Measurements from ENCODE around the gene KCNMB4. TPM values are rescaled to one million over a fixed set of nuclear protein-coding genes. Genes with fewer than 3 reads are reported as not detected.

Gene KCNMB4
- total RNA-seq, 4 donors from 2014 or later = 2.7 to 4.9 (median 3.3) TPM

GRCh38 chr12:70372881-70373280 lies 6.8 kb downstream of the KCNMB4 start:
- H3K27ac ChIP-seq = no peak overlapping the region
- no peaks in the 10 kb centered on the region for H3K9me3 ChIP-seq
- no peak for TF ChIP-seq POLR2A (IDR thresholded peaks at IDR 0.05)
- no peak for TF ChIP-seq EP300 (IDR thresholded peaks at IDR 0.05)
- TF ChIP-seq CTCF (IDR thresholded peaks at IDR 0.05) = no peak
- no peak for TF ChIP-seq POLR2AphosphoS5 (IDR thresholded peaks at IDR 0.05)
- no peak for DNase-seq (ENCODE audit: low spot score in 2 of 2)
- H3K4me3 ChIP-seq = no peak overlapping the region
- 93% methylated on average over 3 of the region's 3 CpGs for WGBS
- no peaks in the 10 kb centered on the region for H3K27me3 ChIP-seq
- peaks cover under 1% of the 10 kb centered on the region for H3K4me1 ChIP-seq
- no peaks in the 10 kb centered on the region for H3K36me3 ChIP-seq

GRCh38 chr12:70379846-70380245 lies 13.8 kb downstream of the KCNMB4 start:
- no peak for TF ChIP-seq CTCF (IDR thresholded peaks at IDR 0.05)
- no peak for TF ChIP-seq POLR2AphosphoS5 (IDR thresholded peaks at IDR 0.05)
- no peak for TF ChIP-seq POLR2A (IDR thresholded peaks at IDR 0.05)
- TF ChIP-seq EP300 (IDR thresholded peaks at IDR 0.05) = no peak
- Histone ChIP-seq H3K9me3 (no peaks in the 10 kb centered on the region), H3K4me1 (no peaks in the 10 kb centered on the region), H3K27me3 (no peaks in the 10 kb centered on the region), H3K27ac (no peak overlapping the region), H3K36me3 (no peaks in the 10 kb centered on the region), H3K4me3 (no peak overlapping the region)
- WGBS = 88% methylated on average over 1 of the region's 1 CpG
- no peak for DNase-seq (ENCODE audit: low spot score in 2 of 2)

GRCh38 chr12:70383484-70383883 lies 17.4 kb downstream of the KCNMB4 start:
- H3K4me1 ChIP-seq = no peaks in the 10 kb centered on the region
- no peak for TF ChIP-seq POLR2A (IDR thresholded peaks at IDR 0.05)
- no peak for TF ChIP-seq EP300 (IDR thresholded peaks at IDR 0.05)
- no peak for TF ChIP-seq POLR2AphosphoS5 (IDR thresholded peaks at IDR 0.05)
- no peak for TF ChIP-seq CTCF (IDR thresholded peaks at IDR 0.05)
- H3K9me3 ChIP-seq = no peaks in the 10 kb centered on the region
- H3K27me3 ChIP-seq = no peaks in the 10 kb centered on the region
- WGBS = 96% methylated on average over 4 of the region's 4 CpGs
- no peak overlapping the region for H3K4me3 ChIP-seq
- DNase-seq (ENCODE audit: low spot score in 2 of 2) = no peak
- no peak overlapping the region for H3K27ac ChIP-seq
- no peaks in the 10 kb centered on the region for H3K36me3 ChIP-seq

- Histone ChIP-seq H3K27ac (no peak overlapping the region), H3K27me3 (no peaks in the 10 kb centered on the region), H3K9me3 (no peaks in the 10 kb centered on the region), H3K36me3 (no peaks in the 10 kb centered on the region), H3K4me1 (no peaks in the 10 kb centered on the region), H3K4me3 (no peak overlapping the region)
- 86% methylated on average over 3 of the region's 3 CpGs for WGBS
- TF ChIP-seq POLR2AphosphoS5 (IDR thresholded peaks at IDR 0.05) (no peak), POLR2A (IDR thresholded peaks at IDR 0.05) (no peak), CTCF (IDR thresholded peaks at IDR 0.05) (no peak), EP300 (IDR thresholded peaks at IDR 0.05) (no peak)
- no peak for DNase-seq (ENCODE audit: low spot score in 2 of 2)
Measured at GRCh38 chr12:70383886-70384285, 17.8 kb downstream of the KCNMB4 start.

GRCh38 chr12:70386771-70387170 lies 20.7 kb downstream of the KCNMB4 start:
- peaks cover 6% of the 10 kb centered on the region for H3K9me3 ChIP-seq
- no peak for DNase-seq (ENCODE audit: low spot score in 2 of 2)
- WGBS = 91% methylated on average over 1 of the region's 1 CpG
- H3K36me3 ChIP-seq = no peaks in the 10 kb centered on the region
- no peak overlapping the region for H3K4me3 ChIP-seq
- H3K4me1 ChIP-seq = no peaks in the 10 kb centered on the region
- no peak for TF ChIP-seq CTCF (IDR thresholded peaks at IDR 0.05)
- TF ChIP-seq EP300 (IDR thresholded peaks at IDR 0.05) = no peak
- no peak for TF ChIP-seq POLR2AphosphoS5 (IDR thresholded peaks at IDR 0.05)
- TF ChIP-seq POLR2A (IDR thresholded peaks at IDR 0.05) = no peak
- no peak overlapping the region for H3K27ac ChIP-seq
- H3K27me3 ChIP-seq = no peaks in the 10 kb centered on the region
